Mucosa of descending colon (tissue), 3 donors: Measurements from ENCODE around the gene GPX5. TPM values are rescaled to one million over a fixed set of nuclear protein-coding genes. Genes with fewer than 3 reads are reported as not detected.

Experiments
- ATAC-seq: fragments of 200-7000 bp; cut with Tn5 transposase; one replicate; pipeline ENCODE4 v1.9.1; 2020; ENCODE audit warnings: mild to moderate bottlenecking, moderate library complexity
- DNase-seq, 3 donors: peaks; one replicate each; pipeline ENCODE4 v3.0.0-alpha.2; 2020
- H3K36me3 ChIP-seq: fragments of 200-600 bp; one replicate; pipeline ENCODE4 v1.8.0; 2021; ENCODE audit warnings: low read depth, mild to moderate bottlenecking
- H3K4me1 ChIP-seq: fragments of 200-600 bp; one replicate; pipeline ENCODE4 v1.8.0; 2021; ENCODE audit warnings: low read depth, mild to moderate bottlenecking
- H3K4me3 ChIP-seq: fragments of 200-600 bp; one replicate; pipeline ENCODE4 v1.8.0; 2021; ENCODE audit warnings: mild to moderate bottlenecking
- H3K9me3 ChIP-seq: fragments of 200-600 bp; one replicate; pipeline ENCODE4 v1.8.0; 2021; ENCODE audit warnings: mild to moderate bottlenecking
- CTCF ChIP-seq: fragments of 200-600 bp; IDR thresholded peaks from one replicate; pipeline ENCODE4 v1.8.0; 2022; ENCODE audit warnings: antibody characterized with exemption, mild to moderate bottlenecking
- intact Hi-C, 2 donors: fragments of 100-400 bp; cut with DNase I in 1 of 2; cut with micrococcal nuclease in 1 of 2; formaldehyde crosslinking; loops; one replicate each; pipeline versions ENCODE4 v1.11.0 to v1.11.1; 2022; cut with DNase I, micrococcal nuclease
- total RNA-seq, 3 donors: library from RNA; stranded (reverse); fragmentation: NEBNext Ultra II Directional in 2 of 3; extraction: Animal tissue kit (Norgen Biotek cat#: 25700) in 2 of 3; gene quantifications; one replicate each; pipeline versions ENCODE4 v1.2.1 to v1.2.4, GENCODE V29; 2021 to 2023
- donor health status: DM: no; HTN: no; CAD: no; lungs with moderate emphysema.
- donor health status: DM: no; HTN: no; CAD: no.
- donor health status: DM: no; HTN: yes; CAD: no.

The GPX5 gene
- total RNA-seq, 3 donors from 2014 or later: not detected

DNA sequence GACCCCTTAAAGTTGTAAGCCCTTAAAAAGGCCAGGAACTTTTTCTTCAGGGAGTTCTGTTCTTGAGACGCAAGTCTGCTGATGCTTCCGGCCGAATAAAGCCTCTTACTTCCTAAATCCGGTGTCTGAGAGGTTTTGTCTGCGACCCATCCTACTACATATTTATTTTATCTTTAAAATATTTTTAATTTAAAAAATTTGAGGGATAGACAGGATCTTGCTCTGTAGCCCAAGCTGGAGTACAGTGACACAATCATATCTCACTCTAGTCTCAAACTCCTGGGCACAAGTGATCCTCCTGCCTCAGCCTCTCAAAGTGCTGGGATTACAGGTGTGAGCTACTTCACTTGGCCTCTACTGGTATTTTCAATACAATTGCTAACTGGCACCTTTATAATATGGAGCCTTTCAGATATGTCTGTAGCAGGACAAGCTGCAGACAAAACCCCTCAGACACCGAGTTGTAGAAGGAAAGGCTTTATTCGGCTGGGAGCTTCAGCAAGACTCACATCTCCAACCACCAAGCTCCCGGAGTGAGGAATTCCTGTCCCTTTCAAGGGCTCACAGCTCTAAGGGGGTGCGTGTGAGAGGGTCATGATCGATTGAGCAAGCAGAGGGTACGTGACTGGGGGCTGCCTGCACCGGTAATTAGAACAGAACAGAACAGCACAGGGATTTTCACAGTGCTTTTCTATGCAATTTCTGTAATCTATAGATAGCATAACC lies 41.0 kb downstream of the GPX5 start:
- no peak overlapping the region for H3K4me3 ChIP-seq
- H3K9me3 ChIP-seq: no peaks in the 10 kb centered on the region
- DNase-seq (no peak), ATAC-seq (no peak)
- no peaks in the 10 kb centered on the region for H3K36me3 ChIP-seq
- no peak for TF ChIP-seq CTCF
- intact Hi-C loops: no loop called here
- no peaks in the 10 kb centered on the region for H3K4me1 ChIP-seq

GRCh38 chr6:28567506-28567905 lies 41.8 kb downstream of the GPX5 start:
- ATAC-seq (no peak), DNase-seq (no peak)
- no peak for TF ChIP-seq CTCF
- Histone ChIP-seq H3K4me3 (no peak overlapping the region), H3K4me1 (no peaks in the 10 kb centered on the region), H3K36me3 (no peaks in the 10 kb centered on the region), H3K9me3 (no peaks in the 10 kb centered on the region)
- intact Hi-C loops: no loop called here

DNA sequence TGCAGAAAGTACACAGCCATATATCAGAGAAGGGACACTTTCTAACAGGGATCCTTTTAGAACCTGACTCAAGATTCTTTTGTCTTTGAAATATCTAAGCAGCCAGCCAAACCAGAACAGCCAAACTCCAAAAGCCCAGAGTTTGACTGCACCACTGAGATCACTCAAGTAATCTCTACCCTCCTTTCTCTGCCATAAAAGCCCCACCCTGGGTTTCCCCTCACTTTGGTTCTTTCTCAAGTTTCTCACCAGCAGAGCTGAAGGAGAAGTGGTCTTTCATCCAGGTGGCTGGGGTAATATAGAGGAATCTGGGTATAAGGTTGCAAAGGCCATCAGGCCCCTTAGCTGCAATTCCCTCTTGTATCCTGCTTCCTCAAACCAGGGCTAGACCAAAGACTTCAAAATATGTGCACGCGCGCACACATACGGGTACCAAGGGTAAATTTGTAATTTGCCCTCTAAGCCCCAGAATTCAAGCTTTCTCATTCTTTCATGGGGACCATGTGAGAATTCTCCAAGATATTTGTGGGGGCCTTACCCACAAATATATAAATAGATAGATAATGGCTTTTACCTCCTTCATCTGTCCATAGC lies 42.9 kb downstream of the GPX5 start:
- H3K9me3 ChIP-seq: no peaks in the 10 kb centered on the region
- H3K4me1 ChIP-seq: no peaks in the 10 kb centered on the region
- DNase-seq: no peak
- no peak for TF ChIP-seq CTCF
- ATAC-seq: no peak
- no peak overlapping the region for H3K4me3 ChIP-seq
- intact Hi-C loops: no loop called here
- no peaks in the 10 kb centered on the region for H3K36me3 ChIP-seq

- ATAC-seq (no peak), DNase-seq (no peak)
- no peak for TF ChIP-seq CTCF
- H3K9me3 ChIP-seq: no peaks in the 10 kb centered on the region
- no peaks in the 10 kb centered on the region for H3K36me3 ChIP-seq
- no peaks in the 10 kb centered on the region for H3K4me1 ChIP-seq
- intact Hi-C loops: no loop called here
- no peak overlapping the region for H3K4me3 ChIP-seq
Measured at GRCh38 chr6:28569748-28570147, 44.1 kb downstream of the GPX5 start.

- no peaks in the 10 kb centered on the region for H3K4me1 ChIP-seq
- H3K9me3 ChIP-seq: no peaks in the 10 kb centered on the region
- no peaks in the 10 kb centered on the region for H3K36me3 ChIP-seq
- ATAC-seq (no peak), DNase-seq (no peak)
- no peak for TF ChIP-seq CTCF
- intact Hi-C loops: no loop called here
- H3K4me3 ChIP-seq: no peak overlapping the region
Measured at GRCh38 chr6:28580475-28580874, 54.8 kb downstream of the GPX5 start.
